Calu3 (cell line): ENCODE measurements around the gene UCHL3. TPM values are rescaled to one million over a fixed set of nuclear protein-coding genes. Genes with fewer than 3 reads are reported as not detected.

Experiments
- BruUV-seq: library from RNA; stranded (reverse); fragments of 400-500 nt; replicated peaks from 2 replicates; lab custom pipeline; 2021; lab: Mats Ljungman, UMichigan
- CTCF ChIA-PET: fragments of 300-600 bp; sonication (Branson Sonifier 250); formaldehyde crosslinking; loops from one replicate; lab custom pipeline; 2022; ENCODE audit warnings: antibody characterized with exemption; lab: Charles Lee
- DNase-seq: peaks from one replicate; pipeline ENCODE4 v3.0.0; 2022
- H3K27ac Mint-ChIP-seq: one replicate; pipeline ENCODE4 v1.8.0; 2022; ENCODE audit warnings: mixed read lengths; ENCODE audit not compliant: unreplicated experiment
- H3K27me3 Mint-ChIP-seq: one replicate; pipeline ENCODE4 v1.8.0; 2022; ENCODE audit warnings: mixed read lengths; ENCODE audit not compliant: unreplicated experiment
- H3K36me3 Mint-ChIP-seq: one replicate; pipeline ENCODE4 v1.8.0; 2022; ENCODE audit warnings: mild to moderate bottlenecking, moderate library complexity, mixed read lengths; ENCODE audit not compliant: insufficient read depth, unreplicated experiment
- H3K4me1 Mint-ChIP-seq: one replicate; pipeline ENCODE4 v1.8.0; 2022; ENCODE audit warnings: mild to moderate bottlenecking, low read depth, mixed read lengths; ENCODE audit not compliant: unreplicated experiment
- H3K4me3 Mint-ChIP-seq: one replicate; pipeline ENCODE4 v1.8.0; 2022; ENCODE audit warnings: mild to moderate bottlenecking, low read depth, moderate library complexity, mixed read lengths; ENCODE audit not compliant: unreplicated experiment
- H3K9me3 Mint-ChIP-seq: one replicate; pipeline ENCODE4 v1.8.0; 2022; ENCODE audit warnings: low read depth, mixed read lengths; ENCODE audit not compliant: unreplicated experiment
- CTCF ChIP-seq: fragments of 200-600 bp; IDR thresholded peaks from one replicate; pipeline ENCODE4 v1.8.0; 2022; ENCODE audit warnings: antibody characterized with exemption; ENCODE audit not compliant: unreplicated experiment
- intact Hi-C: fragments of 100-400 bp; cut with micrococcal nuclease; formaldehyde crosslinking; loops from one replicate; pipeline ENCODE4 v1.10.0; 2022; ENCODE audit not compliant: unreplicated experiment
- total RNA-seq: library from RNA; stranded (reverse); gene quantifications from 2 replicates; pipeline ENCODE4 v1.2.3, GENCODE V29; 2022

UCHL3 gene
- total RNA-seq, 1 experiment from 2014 or later: 23.2 TPM

GRCh38 chr13:75554981-75555380 lies 5.4 kb downstream of the UCHL3 start:
- CTCF ChIA-PET: no interaction called here

GRCh38 chr13:75555836-75556235 lies 6.2 kb downstream of the UCHL3 start:
- no peak for DNase-seq
- no peak for TF ChIP-seq CTCF
- intact Hi-C loops: no loop called here
- H3K36me3 Mint-ChIP-seq: peaks cover 6% of the 10 kb centered on the region
- peaks cover 11% of the 10 kb centered on the region for H3K4me1 Mint-ChIP-seq
- no peaks in the 10 kb centered on the region for H3K9me3 Mint-ChIP-seq
- H3K27me3 Mint-ChIP-seq: no peaks in the 10 kb centered on the region
- no peak overlapping the region for H3K4me3 Mint-ChIP-seq
- no peak overlapping the region for H3K27ac Mint-ChIP-seq
- BruUV-seq: no TSS peak
- CTCF ChIA-PET: no interaction called here

More at GRCh38 chr13:75554981-75555380, 5.4 kb downstream of the UCHL3 start:
- H3K4me3 Mint-ChIP-seq: no peak overlapping the region
- H3K9me3 Mint-ChIP-seq: no peaks in the 10 kb centered on the region
- intact Hi-C loops: no loop called here
- TF ChIP-seq CTCF: no peak
- DNase-seq: no peak
- no TSS peak for BruUV-seq
- H3K27me3 Mint-ChIP-seq: no peaks in the 10 kb centered on the region
- peaks cover 11% of the 10 kb centered on the region for H3K4me1 Mint-ChIP-seq
- H3K36me3 Mint-ChIP-seq: peaks cover 15% of the 10 kb centered on the region
- H3K27ac Mint-ChIP-seq: no peak overlapping the region

- CTCF ChIA-PET: interaction anchor here (0.6 kb wide), 1 partner anchor 702 kb away, joined by 3 read pairs; no protein-coding TSS in a partner anchor
- intact Hi-C loops: no loop called here
- no peak for TF ChIP-seq CTCF
These were observed 7.4 kb downstream of the UCHL3 start for GRCh38 chr13:75556961-75557360.

GRCh38 chr13:75558145-75558840 lies 8.7 kb downstream of the UCHL3 start:
- intact Hi-C loops: no loop called here
- no peak for TF ChIP-seq CTCF
- no TSS peak for BruUV-seq
- no peaks in the 10 kb centered on the region for H3K9me3 Mint-ChIP-seq
- H3K4me1 Mint-ChIP-seq: peaks cover 9% of the 10 kb centered on the region
- no peak overlapping the region for H3K27ac Mint-ChIP-seq
- H3K36me3 Mint-ChIP-seq: peaks cover 5% of the 10 kb centered on the region
- DNase-seq: no peak
- CTCF ChIA-PET: interaction anchor here (0.7 kb wide), 1 partner anchor 376 kb away, joined by 3 read pairs; no protein-coding TSS in a partner anchor
- H3K27me3 Mint-ChIP-seq: no peaks in the 10 kb centered on the region
- H3K4me3 Mint-ChIP-seq: no peak overlapping the region

More at GRCh38 chr13:75556961-75557360, 7.4 kb downstream of the UCHL3 start:
- no TSS peak for BruUV-seq
- H3K27me3 Mint-ChIP-seq: no peaks in the 10 kb centered on the region
- H3K27ac Mint-ChIP-seq: no peak overlapping the region
- no peaks in the 10 kb centered on the region for H3K9me3 Mint-ChIP-seq
- H3K4me1 Mint-ChIP-seq: peaks cover 11% of the 10 kb centered on the region
- no peak for DNase-seq
- no peak overlapping the region for H3K4me3 Mint-ChIP-seq
- peaks cover 5% of the 10 kb centered on the region for H3K36me3 Mint-ChIP-seq
